HepG2 (cell line): ENCODE results near the gene C9orf85. TPM values are rescaled to one million over a fixed set of nuclear protein-coding genes. Genes with fewer than 3 reads are reported as not detected.

Source experiments
- ETV5 ChIP-seq: IDR thresholded peaks from 2 replicates; pipeline ENCODE4 v1.6.1; 2018; ENCODE audit warnings: missing biosample characterization, missing genetic modification reagents, inconsistent platforms, borderline replicate concordance
- FOSL1 ChIP-seq: sonication (generic); formaldehyde crosslinking; IDR thresholded peaks from 2 replicates; pipeline ENCODE4 v1.9.0; 2021; ENCODE audit warnings: missing genetic modification reagents, borderline replicate concordance
- FOSL2 ChIP-seq: sonication (generic); formaldehyde crosslinking; IDR thresholded peaks from 2 replicates; pipeline ENCODE4 v1.4.0; 2020; ENCODE audit warnings: missing genetic modification reagents
- GZF1 ChIP-seq: sonication (generic); formaldehyde crosslinking; IDR thresholded peaks from 2 replicates; pipeline ENCODE4 v1.5.1; 2020; ENCODE audit warnings: mild to moderate bottlenecking, missing genetic modification reagents
- HOXD1 ChIP-seq: sonication (generic); formaldehyde crosslinking; IDR thresholded peaks from 2 replicates; pipeline ENCODE4 v1.5.0; 2020; ENCODE audit warnings: missing genetic modification reagents
- KMT2A ChIP-seq: sonication (generic); formaldehyde crosslinking; IDR thresholded peaks from 2 replicates; pipeline ENCODE4 v1.4.0; 2020; ENCODE audit warnings: missing genetic modification reagents
- MATR3 ChIP-seq: sonication (generic); formaldehyde crosslinking; IDR thresholded peaks from 2 replicates; pipeline ENCODE4 v1.4.0; 2020; ENCODE audit warnings: missing genetic modification reagents
- MEIS1 ChIP-seq: sonication (generic); formaldehyde crosslinking; IDR thresholded peaks from 2 replicates; pipeline ENCODE4 v1.9.0; 2021; ENCODE audit warnings: mild to moderate bottlenecking, missing genetic modification reagents, moderate library complexity, borderline replicate concordance
- MXD4 ChIP-seq: IDR thresholded peaks from 2 replicates; pipeline ENCODE4 v1.6.1; 2016; ENCODE audit warnings: mild to moderate bottlenecking, missing biosample characterization, missing genetic modification reagents
- NFE2L1 ChIP-seq: sonication (generic); formaldehyde crosslinking; IDR thresholded peaks from 2 replicates; pipeline ENCODE4 v1.4.0; 2020; ENCODE audit warnings: missing genetic modification reagents, mild to moderate bottlenecking, borderline replicate concordance
- NR2F2 ChIP-seq: IDR thresholded peaks from 2 replicates; pipeline ENCODE4 v1.6.1; 2012; ENCODE audit warnings: low read depth, inconsistent platforms, borderline replicate concordance
- SMAD3 ChIP-seq: sonication (generic); formaldehyde crosslinking; IDR thresholded peaks from 2 replicates; pipeline ENCODE4 v1.4.0; 2020; ENCODE audit warnings: missing genetic modification reagents
- TCF7L2 ChIP-seq: IDR thresholded peaks from 2 replicates; pipeline ENCODE4 v1.6.1; 2011; ENCODE audit warnings: mild to moderate bottlenecking, low read depth, low read length, moderate library complexity
- ZMAT3 ChIP-seq: sonication (generic); formaldehyde crosslinking; conservative IDR thresholded peaks from 2 replicates; pipeline ENCODE4 v1.7.0; 2021; ENCODE audit warnings: missing genetic modification reagents
- ZMYM4 ChIP-seq: sonication (generic); formaldehyde crosslinking; IDR thresholded peaks from 2 replicates; pipeline ENCODE4 v1.8.1; 2023; ENCODE audit warnings: mild to moderate bottlenecking, missing genetic modification reagents
- ZNF143 ChIP-seq: sonication (generic); formaldehyde crosslinking; IDR thresholded peaks from 2 replicates; pipeline ENCODE4 v1.4.0; 2020; ENCODE audit warnings: missing genetic modification reagents
- ZNF230 ChIP-seq: sonication (generic); formaldehyde crosslinking; IDR thresholded peaks from 2 replicates; pipeline ENCODE4 v1.4.0; 2020; ENCODE audit warnings: mild to moderate bottlenecking, missing genetic modification reagents
- ZNF674 ChIP-seq: sonication (generic); formaldehyde crosslinking; IDR thresholded peaks from 2 replicates; pipeline ENCODE4 v1.5.0; 2020; ENCODE audit warnings: low read depth, mild to moderate bottlenecking, missing genetic modification reagents
- ZNF883 ChIP-seq: sonication (generic); formaldehyde crosslinking; IDR thresholded peaks from 2 replicates; pipeline ENCODE4 v1.5.1; 2020; ENCODE audit warnings: mild to moderate bottlenecking, missing genetic modification reagents; ENCODE audit errors: not compliant biosample characterization
- polyA plus RNA-seq, 8 experiments: library from polyadenylated mRNA; depleted of rRNA in 3 of 8; stranded (reverse) in 7 of 8; unstranded in 1 of 8; fragments of >200 nt; fragmentation: Illumina TruSeq in 4 of 8; extraction: Trizol in 4 of 8; gene quantifications; 2 replicates each; pipeline versions ENCODE4 v1.2.1 to v1.2.3, GENCODE V29; 2011 to 2016; ENCODE audit warnings: low read depth in 4 of 8, missing spikeins in 1 of 8, mixed read lengths in 1 of 8; ENCODE audit not compliant: insufficient read depth in 1 of 8
- total RNA-seq, 5 experiments: library from RNA; depleted of rRNA; stranded (reverse); fragments of >200 nt; fragmentation: Illumina TruSeq; extraction: Trizol; gene quantifications; 2 replicates each; pipeline ENCODE4 v1.2.3, GENCODE V29; 2016; ENCODE audit warnings: low read depth in 1 of 5
- TF ChIP-seq, protein P1 (sequence below): sonication (generic); formaldehyde crosslinking; IDR thresholded peaks from 2 replicates; pipeline ENCODE4 v1.4.0; 2020; ENCODE audit warnings: missing genetic modification reagents
- TF ChIP-seq, protein P2 (sequence below): sonication (generic); formaldehyde crosslinking; IDR thresholded peaks from 2 replicates; pipeline ENCODE4 v1.5.1; 2020; ENCODE audit warnings: missing genetic modification reagents, mild to moderate bottlenecking, borderline replicate concordance
- TF ChIP-seq, protein P3 (sequence below): sonication (generic); IDR thresholded peaks from 2 replicates; pipeline ENCODE4 v1.6.1; 2016; ENCODE audit warnings: low read depth, borderline replicate concordance
- TF ChIP-seq, protein P4 (sequence below): IDR thresholded peaks from 2 replicates; pipeline ENCODE4 v1.6.1; 2018; ENCODE audit warnings: missing genetic modification reagents, mild to moderate bottlenecking, missing compliant biosample characterization
- TF ChIP-seq, protein P5 (sequence below): sonication (generic); formaldehyde crosslinking; IDR thresholded peaks from 2 replicates; pipeline ENCODE4 v1.8.0; 2022; ENCODE audit warnings: mild to moderate bottlenecking, missing genetic modification reagents, borderline replicate concordance

Gene C9orf85
- total and polyA plus RNA-seq, 2 of the 13 experiments (the other 11 are each of a cell fraction or from before 2014, with no cell fraction given): 9.9 to 13.9 TPM

DNA sequence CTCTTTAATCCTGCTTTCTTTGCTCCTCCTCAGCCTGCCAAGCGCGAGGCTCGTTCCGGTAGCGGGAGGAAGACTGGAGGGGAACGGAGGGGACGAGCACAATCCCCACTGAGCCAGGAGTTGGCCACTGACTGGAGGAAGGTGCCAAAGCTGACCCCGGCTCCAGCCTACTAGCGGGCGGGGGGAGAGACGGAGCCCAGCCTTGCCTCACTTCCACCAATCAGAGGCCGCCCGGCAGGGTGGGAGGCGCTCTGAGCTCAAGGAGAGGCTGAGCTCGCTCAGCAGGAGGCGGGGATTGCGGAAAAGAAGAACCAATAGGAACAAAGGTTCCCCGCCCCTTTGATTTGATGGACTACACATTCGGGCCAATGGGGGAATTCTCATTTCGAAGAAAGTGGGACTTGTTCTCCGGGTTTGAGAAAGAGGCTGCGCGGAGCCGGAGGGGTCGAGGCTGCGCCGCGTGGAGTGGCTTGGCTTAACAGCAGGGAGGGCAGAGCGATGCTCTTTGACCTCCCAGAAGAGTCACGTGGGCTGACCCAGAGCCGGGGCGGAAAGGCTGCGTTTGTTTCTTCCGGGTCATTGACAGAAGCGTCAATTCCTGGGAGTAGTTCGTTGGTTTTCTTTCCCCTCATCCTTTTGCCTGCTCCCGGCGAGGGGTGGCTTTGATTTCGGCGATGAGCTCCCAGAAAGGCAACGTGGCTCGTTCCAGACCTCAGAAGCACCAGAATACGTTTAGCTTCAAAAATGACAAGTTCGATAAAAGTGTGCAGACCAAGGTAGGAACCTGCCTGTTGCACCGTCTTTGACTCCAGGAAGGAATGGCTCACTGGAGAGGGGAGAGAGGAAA, at the start of gene C9orf85, which contains the start of gene ABHD17B (continued):
- TF ChIP-seq, protein P1, sequence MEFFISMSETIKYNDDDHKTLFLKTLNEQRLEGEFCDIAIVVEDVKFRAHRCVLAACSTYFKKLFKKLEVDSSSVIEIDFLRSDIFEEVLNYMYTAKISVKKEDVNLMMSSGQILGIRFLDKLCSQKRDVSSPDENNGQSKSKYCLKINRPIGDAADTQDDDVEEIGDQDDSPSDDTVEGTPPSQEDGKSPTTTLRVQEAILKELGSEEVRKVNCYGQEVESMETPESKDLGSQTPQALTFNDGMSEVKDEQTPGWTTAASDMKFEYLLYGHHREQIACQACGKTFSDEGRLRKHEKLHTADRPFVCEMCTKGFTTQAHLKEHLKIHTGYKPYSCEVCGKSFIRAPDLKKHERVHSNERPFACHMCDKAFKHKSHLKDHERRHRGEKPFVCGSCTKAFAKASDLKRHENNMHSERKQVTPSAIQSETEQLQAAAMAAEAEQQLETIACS (CRISPR knock-in tag): no peak
- no peak; the same call in 1 of the 2 replicates for TF ChIP-seq MEIS1 (CRISPR knock-in tag)
- TF ChIP-seq MXD4 (CRISPR knock-in tag): peak; percentile 59; the same call in 1 of the 2 replicates
- TF ChIP-seq ZNF143 (CRISPR knock-in tag): 0 out of 2 replicates have a peak, but pooled peaks have one; percentile 33
- TF ChIP-seq ZNF674 (CRISPR knock-in tag): no peak
- no peak; the same call in 1 of the 2 replicates for TF ChIP-seq FOSL1 (CRISPR knock-in tag)
- TF ChIP-seq GZF1 (CRISPR knock-in tag): no peak
- no peak for TF ChIP-seq MATR3 (CRISPR knock-in tag)
- TF ChIP-seq, protein P2, sequence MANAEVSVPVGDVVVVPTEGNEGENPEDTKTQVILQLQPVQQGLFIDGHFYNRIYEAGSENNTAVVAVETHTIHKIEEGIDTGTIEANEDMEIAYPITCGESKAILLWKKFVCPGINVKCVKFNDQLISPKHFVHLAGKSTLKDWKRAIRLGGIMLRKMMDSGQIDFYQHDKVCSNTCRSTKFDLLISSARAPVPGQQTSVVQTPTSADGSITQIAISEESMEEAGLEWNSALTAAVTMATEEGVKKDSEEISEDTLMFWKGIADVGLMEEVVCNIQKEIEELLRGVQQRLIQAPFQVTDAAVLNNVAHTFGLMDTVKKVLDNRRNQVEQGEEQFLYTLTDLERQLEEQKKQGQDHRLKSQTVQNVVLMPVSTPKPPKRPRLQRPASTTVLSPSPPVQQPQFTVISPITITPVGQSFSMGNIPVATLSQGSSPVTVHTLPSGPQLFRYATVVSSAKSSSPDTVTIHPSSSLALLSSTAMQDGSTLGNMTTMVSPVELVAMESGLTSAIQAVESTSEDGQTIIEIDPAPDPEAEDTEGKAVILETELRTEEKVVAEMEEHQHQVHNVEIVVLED (CRISPR knock-in tag): peak; percentile 66
- TF ChIP-seq ZMAT3 (CRISPR knock-in tag): peak; percentile 84
- TF ChIP-seq ZMYM4: peak; percentile 90
- TF ChIP-seq NFE2L1 (CRISPR knock-in tag): no peak
- TF ChIP-seq, protein P3, sequence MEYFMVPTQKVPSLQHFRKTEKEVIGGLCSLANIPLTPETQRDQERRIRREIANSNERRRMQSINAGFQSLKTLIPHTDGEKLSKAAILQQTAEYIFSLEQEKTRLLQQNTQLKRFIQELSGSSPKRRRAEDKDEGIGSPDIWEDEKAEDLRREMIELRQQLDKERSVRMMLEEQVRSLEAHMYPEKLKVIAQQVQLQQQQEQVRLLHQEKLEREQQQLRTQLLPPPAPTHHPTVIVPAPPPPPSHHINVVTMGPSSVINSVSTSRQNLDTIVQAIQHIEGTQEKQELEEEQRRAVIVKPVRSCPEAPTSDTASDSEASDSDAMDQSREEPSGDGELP: peak; percentile 48; the same call in 1 of the 2 replicates
- peak; percentile 11 for TF ChIP-seq ETV5 (CRISPR knock-in tag)
- TF ChIP-seq ZNF883 (CRISPR knock-in tag): peak; percentile 54
- TF ChIP-seq, protein P4, sequence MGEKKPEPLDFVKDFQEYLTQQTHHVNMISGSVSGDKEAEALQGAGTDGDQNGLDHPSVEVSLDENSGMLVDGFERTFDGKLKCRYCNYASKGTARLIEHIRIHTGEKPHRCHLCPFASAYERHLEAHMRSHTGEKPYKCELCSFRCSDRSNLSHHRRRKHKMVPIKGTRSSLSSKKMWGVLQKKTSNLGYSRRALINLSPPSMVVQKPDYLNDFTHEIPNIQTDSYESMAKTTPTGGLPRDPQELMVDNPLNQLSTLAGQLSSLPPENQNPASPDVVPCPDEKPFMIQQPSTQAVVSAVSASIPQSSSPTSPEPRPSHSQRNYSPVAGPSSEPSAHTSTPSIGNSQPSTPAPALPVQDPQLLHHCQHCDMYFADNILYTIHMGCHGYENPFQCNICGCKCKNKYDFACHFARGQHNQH: peak; percentile 67; the same call in 1 of the 2 replicates
- TF ChIP-seq SMAD3: peak; percentile 44; the same call in 1 of the 2 replicates
- no peak for TF ChIP-seq TCF7L2
- peak; percentile 20; the same call in 1 of the 2 replicates for TF ChIP-seq HOXD1 (CRISPR knock-in tag)
- TF ChIP-seq, protein P5, sequence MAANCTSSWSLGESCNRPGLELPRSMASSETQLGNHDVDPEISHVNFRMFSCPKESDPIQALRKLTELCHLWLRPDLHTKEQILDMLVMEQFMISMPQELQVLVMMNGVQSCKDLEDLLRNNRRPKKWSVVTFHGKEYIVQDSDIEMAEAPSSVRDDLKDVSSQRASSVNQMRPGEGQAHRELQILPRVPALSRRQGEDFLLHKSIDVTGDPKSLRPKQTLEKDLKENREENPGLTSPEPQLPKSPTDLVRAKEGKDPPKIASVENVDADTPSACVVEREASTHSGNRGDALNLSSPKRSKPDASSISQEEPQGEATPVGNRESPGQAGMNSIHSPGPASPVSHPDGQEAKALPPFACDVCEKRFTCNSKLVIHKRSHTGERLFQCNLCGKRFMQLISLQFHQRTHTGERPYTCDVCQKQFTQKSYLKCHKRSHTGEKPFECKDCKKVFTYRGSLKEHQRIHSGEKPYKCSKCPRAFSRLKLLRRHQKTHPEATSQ (CRISPR knock-in tag): peak; percentile 83; the same call in 1 of the 2 replicates
- 0 out of 2 replicates have a peak, but pooled peaks have one; percentile 19 for TF ChIP-seq NR2F2
- no peak for TF ChIP-seq FOSL2 (CRISPR knock-in tag)
- TF ChIP-seq KMT2A: peak; percentile 84
- no peak for TF ChIP-seq ZNF230 (CRISPR knock-in tag)
